Thyroid gland (tissue), 4 donors: Measurements from ENCODE around the gene FXYD6. TPM values are rescaled to one million over a fixed set of nuclear protein-coding genes. Genes with fewer than 3 reads are reported as not detected.

Experiments used
- DNase-seq, 2 donors: peaks; one replicate each; pipeline ENCODE4 v3.0.0-alpha.2; 2019
- H3K27ac ChIP-seq, 3 donors: fragments of 200-600 bp; sonication (generic); 1 replicate in 2 of 3; 2 replicates in 1 of 3; pipeline ENCODE4 v1.5.1; 2016 to 2019; ENCODE audit warnings: mild to moderate bottlenecking in 1 of 3, moderate library complexity in 1 of 3
- H3K27me3 ChIP-seq: fragments of 200-600 bp; sonication (generic); one replicate; pipeline ENCODE4 v1.5.1; 2019
- H3K36me3 ChIP-seq, 2 donors: fragments of 200-600 bp; sonication (generic); one replicate each; pipeline ENCODE4 v1.5.1; 2016 to 2019
- H3K4me1 ChIP-seq, 2 donors: fragments of 200-600 bp; sonication (generic); one replicate each; pipeline ENCODE4 v1.5.1; 2017 to 2019
- H3K4me3 ChIP-seq, 3 donors: fragments of 200-600 bp; sonication (generic); replicated peaks in 1 of 3; 1 replicate in 2 of 3; 2 replicates in 1 of 3; pipeline ENCODE4 v1.5.1; 2016; ENCODE audit warnings: mild to moderate bottlenecking in 1 of 3
- H3K9me3 ChIP-seq: fragments of 200-600 bp; sonication (generic); one replicate; pipeline ENCODE4 v1.5.1; 2017
- POLR2A ChIP-seq, 2 donors: fragments of 450-650 bp; IDR thresholded peaks; one replicate each; pipeline ENCODE4 v1.6.1; 2017; ENCODE audit warnings: antibody characterized with exemption in 2 of 2, mild to moderate bottlenecking in 2 of 2, moderate library complexity in 1 of 2
- WGBS, 2 donors: methylation state at CpG; one replicate each; pipeline ENCODE4 v1.1.5; 2017; 5-methylcytosine and 5-hydroxymethylcytosine counted together
- intact Hi-C: fragments of 100-400 bp; cut with DNase I; formaldehyde crosslinking; loops from one replicate; pipeline ENCODE4 v1.15.1; 2023
- total RNA-seq, 4 donors: library from RNA; depleted of rRNA; stranded (reverse); fragments of >200 nt; gene quantifications; one replicate each; pipeline ENCODE4 v1.2.3, GENCODE V29; 2016
- TF ChIP-seq, protein P1 (sequence below), 6 experiments: fragments of 200-600 bp in 3 of 6; fragments of 450-650 bp in 3 of 6; sonication (generic) in 3 of 6; IDR thresholded peaks; one replicate each; pipeline ENCODE4 v1.5.1; 2016 to 2019; ENCODE audit warnings: antibody characterized with exemption in 6 of 6, mild to moderate bottlenecking in 2 of 6, inconsistent platforms in 1 of 6, moderate library complexity in 1 of 6

Gene FXYD6
- total RNA-seq, 4 donors from 2014 or later = 34.2 to 143 (median 88.6) TPM

DNA sequence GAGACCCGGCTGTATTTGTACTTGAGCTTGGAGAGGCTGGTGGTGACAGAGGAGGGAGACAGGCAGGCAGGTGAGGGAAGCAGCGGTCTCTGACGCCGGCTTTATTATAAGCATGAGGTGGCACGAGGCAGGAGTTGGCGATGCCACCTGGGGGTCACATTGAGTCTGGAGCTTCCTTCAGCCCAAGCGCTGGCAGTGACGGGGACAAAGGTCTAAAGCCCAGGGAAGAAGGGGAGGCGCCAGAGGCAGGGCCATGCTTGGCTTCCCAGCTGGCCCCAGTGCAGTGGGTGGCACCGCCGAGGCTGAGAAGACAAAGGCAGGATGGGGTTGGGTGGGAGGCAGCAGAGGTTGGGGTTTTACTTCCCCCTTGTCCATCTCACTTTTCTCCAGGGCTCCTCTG lies 56.4 kb downstream of the FXYD6 start:
- intact Hi-C loops = no loop called here
- H3K9me3 ChIP-seq = no peaks in the 10 kb centered on the region
- DNase-seq = peak; percentile 64 to 67
- no peak for TF ChIP-seq POLR2A (IDR thresholded peaks at IDR 0.05)
- TF ChIP-seq, protein P1, sequence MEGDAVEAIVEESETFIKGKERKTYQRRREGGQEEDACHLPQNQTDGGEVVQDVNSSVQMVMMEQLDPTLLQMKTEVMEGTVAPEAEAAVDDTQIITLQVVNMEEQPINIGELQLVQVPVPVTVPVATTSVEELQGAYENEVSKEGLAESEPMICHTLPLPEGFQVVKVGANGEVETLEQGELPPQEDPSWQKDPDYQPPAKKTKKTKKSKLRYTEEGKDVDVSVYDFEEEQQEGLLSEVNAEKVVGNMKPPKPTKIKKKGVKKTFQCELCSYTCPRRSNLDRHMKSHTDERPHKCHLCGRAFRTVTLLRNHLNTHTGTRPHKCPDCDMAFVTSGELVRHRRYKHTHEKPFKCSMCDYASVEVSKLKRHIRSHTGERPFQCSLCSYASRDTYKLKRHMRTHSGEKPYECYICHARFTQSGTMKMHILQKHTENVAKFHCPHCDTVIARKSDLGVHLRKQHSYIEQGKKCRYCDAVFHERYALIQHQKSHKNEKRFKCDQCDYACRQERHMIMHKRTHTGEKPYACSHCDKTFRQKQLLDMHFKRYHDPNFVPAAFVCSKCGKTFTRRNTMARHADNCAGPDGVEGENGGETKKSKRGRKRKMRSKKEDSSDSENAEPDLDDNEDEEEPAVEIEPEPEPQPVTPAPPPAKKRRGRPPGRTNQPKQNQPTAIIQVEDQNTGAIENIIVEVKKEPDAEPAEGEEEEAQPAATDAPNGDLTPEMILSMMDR (IDR thresholded peaks at IDR 0.05) = no peak
- no peaks in the 10 kb centered on the region for H3K27me3 ChIP-seq
- 78 to 84% methylated on average over 11 of the region's 11 CpGs for WGBS, 2 donors
- H3K4me1 ChIP-seq = peaks cover 25 to 70% of the 10 kb centered on the region in 2 donors
- peak overlapping the region in 1 of 3 donors; percentile 89 for H3K27ac ChIP-seq
- no peak overlapping the region for H3K4me3 ChIP-seq
- no peaks in the 10 kb centered on the region for H3K36me3 ChIP-seq

DNA sequence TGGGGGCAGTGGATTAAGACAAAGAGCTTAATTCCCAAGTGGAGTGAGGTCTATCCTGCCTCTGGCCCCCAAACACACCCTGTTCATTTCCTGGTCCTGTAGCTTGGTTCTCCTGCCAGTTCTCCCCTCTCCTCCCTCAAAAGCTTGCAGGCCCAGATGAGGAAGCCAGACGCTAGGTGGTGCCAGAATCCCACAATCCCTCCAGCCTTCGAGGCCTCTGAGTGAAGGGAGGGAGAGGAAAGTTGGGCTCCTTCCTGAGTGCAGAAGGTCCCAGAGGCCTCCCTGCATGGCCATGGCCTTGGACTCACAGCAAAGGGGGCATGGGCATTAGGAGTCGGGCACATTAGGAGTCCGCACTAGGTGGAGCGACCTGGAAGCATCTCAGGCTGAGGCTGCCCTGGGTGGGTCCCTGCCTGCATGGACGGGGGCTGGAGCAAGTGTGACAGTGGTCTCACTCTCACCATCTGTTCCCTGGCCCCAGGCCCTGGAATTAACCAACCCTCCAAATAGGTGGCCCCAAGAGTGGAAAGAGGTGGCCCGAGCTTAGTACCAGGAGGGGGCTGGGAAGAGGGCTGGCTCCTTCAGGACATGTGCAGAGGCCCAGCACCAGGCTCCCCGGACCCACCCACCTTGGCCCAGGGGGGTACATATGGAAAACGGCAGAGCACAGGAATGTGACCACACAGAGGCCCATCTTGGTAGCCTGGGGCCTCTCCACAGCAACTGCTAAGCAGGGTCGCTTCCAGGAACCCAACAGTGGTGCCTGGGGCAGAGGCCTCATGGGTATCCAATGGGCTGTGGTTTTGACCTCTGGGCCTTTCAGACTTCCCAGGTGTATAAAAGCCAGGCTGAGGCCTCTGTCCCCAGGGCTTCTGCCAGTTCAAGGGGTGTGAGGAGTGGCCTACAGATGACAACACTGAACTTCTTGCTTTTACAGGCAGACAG lies 57.1 kb downstream of the FXYD6 start:
- Histone ChIP-seq H3K4me1 (peaks cover 30 to 71% of the 10 kb centered on the region in 2 donors), H3K36me3 (no peaks in the 10 kb centered on the region)

DNA sequence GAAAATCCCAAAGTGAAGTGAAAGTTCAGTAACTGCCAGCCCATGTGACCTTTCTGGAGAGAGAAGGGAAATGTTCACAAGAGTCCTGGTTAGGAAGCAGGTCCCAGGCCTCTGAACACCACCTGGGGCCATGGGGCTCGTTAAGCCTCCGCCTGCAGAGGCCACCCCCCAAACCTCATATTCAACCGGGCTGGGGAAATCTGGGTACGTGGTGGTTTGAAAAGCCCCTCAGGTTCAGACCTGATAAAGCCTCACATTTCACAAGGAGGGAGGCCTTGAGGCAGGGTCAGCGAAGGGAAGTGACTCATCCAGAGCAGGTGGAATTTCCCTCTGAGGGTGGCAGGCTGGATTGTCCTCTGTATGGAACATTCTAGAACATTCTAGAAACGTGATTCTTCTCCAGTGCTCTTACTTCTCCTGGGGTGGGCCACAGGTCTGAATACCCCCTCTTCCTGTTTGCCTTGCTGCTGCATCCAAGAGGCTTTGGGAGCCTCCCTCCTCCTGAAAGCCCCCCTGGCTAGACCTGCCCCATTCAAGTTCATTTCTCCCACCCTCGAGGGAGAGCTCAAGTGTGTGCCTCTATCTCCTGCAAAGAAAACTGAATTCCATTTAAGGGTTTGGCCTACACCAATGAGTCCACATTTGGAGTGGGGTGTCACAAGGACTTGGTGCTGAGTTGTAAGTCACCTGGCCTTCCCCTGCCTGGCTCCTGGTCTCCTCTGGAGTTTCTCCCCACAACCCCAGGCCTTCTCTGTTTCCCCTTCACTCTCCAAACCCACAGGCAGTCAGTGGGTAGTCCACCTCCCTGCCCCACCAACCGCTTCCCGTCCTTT lies 58.2 kb downstream of the FXYD6 start:
- H3K36me3 ChIP-seq = no peaks in the 10 kb centered on the region
- no peak for TF ChIP-seq POLR2A (IDR thresholded peaks at IDR 0.05)
- TF ChIP-seq, protein P1 (IDR thresholded peaks at IDR 0.05) = no peak
- peak overlapping the region in 2 of 3 donors; percentile 24 to 89 for H3K27ac ChIP-seq
- WGBS, 2 donors = 61 to 67% methylated on average over 9 of the region's 9 CpGs
- no peak overlapping the region for H3K4me3 ChIP-seq
- DNase-seq = no peak
- H3K4me1 ChIP-seq = peaks cover 32 to 75% of the 10 kb centered on the region in 2 donors
- H3K9me3 ChIP-seq = no peaks in the 10 kb centered on the region
- no peaks in the 10 kb centered on the region for H3K27me3 ChIP-seq
- intact Hi-C loops = loop anchor here (5.0 kb wide), 1 partner anchor 391 kb away; no protein-coding TSS in a partner anchor

More for the DNA sequence above, 57.1 kb downstream of the FXYD6 start:
- no peak for TF ChIP-seq POLR2A (IDR thresholded peaks at IDR 0.05)
- TF ChIP-seq, protein P1 (IDR thresholded peaks at IDR 0.05) = peak in 4 of 6 experiments; percentile 54 to 61 (median 61)
- Histone ChIP-seq H3K9me3 (no peaks in the 10 kb centered on the region), H3K27ac (peak overlapping the region in 2 of 3 donors; percentile 53 to 89), H3K27me3 (no peaks in the 10 kb centered on the region), H3K4me3 (no peak overlapping the region)
- peak; percentile 73 to 74 for DNase-seq
- WGBS, 2 donors = 70 to 72% methylated on average over 7 to 10 of the region's 10 CpGs
- intact Hi-C loops = loop anchor here (5.0 kb wide), 1 partner anchor 392 kb away; no protein-coding TSS in a partner anchor

DNA sequence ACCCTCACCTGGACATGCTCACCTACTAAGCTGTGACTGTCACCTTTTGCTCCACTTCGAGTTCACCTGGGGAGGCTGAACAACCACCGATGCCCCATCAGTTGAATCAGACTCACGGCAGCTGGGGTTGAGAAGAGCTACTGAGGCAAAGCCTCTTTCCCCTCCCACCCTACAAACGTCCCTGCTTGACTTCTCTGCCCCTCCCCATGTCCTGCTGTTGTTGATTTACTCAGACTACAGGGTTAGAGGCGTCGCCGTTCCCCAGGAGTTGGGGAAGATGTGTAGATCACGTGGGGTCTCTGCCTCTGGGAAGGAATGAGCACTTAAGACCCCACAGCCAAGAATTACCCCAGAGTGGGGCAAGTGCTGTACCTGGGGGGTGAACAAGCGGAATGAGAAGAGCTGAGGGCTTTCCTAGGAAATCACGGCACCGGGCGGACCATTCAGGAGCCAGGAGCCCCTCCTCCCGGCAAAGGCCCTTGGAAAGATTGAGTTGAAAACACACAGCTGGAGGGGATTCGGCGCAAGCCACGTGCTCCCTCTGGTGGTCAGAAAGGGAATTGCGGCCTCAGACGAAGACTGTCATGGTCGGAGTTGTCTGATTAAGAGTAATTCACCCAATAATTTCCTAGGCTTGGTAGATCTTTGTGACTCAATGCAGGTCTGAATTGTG lies 59.0 kb downstream of the FXYD6 start:
- WGBS, 2 donors = 15 to 19% methylated on average over 14 to 19 of the region's 19 CpGs
- TF ChIP-seq, protein P1 (IDR thresholded peaks at IDR 0.05) = peak; percentile 97 to 100 (median 99)
- no peak for TF ChIP-seq POLR2A (IDR thresholded peaks at IDR 0.05)
- Histone ChIP-seq H3K27ac (peak overlapping the region; percentile 24 to 89 (median 79)), H3K4me1 (peaks cover 32 to 75% of the 10 kb centered on the region in 2 donors), H3K9me3 (no peaks in the 10 kb centered on the region), H3K27me3 (no peaks in the 10 kb centered on the region), H3K4me3 (peak overlapping the region in 1 of 3 donors; percentile 1), H3K36me3 (no peaks in the 10 kb centered on the region)
- intact Hi-C loops = loop anchor here (5.0 kb wide), 1 partner anchor 390 kb away; no protein-coding TSS in a partner anchor
- DNase-seq = peak; percentile 87 to 88
